GM18520 (cell line): ENCODE measurements around the gene GPRC5C.
A peak's percentile ranks its signal among the peaks of the same experiment; 100 is the strongest.
"Not testable (repeated sequence)": the region's sequence is repeated elsewhere in the genome, so short reads cannot be mapped to it uniquely, and the experiment has no call there.

ENCODE experiments used
- ATAC-seq: cut with Tn5 transposase; IDR thresholded peaks from one replicate; pipeline ENCODE4 v1.9.1; 2021; ENCODE audit not compliant: unreplicated experiment

GPRC5C gene

DNA sequence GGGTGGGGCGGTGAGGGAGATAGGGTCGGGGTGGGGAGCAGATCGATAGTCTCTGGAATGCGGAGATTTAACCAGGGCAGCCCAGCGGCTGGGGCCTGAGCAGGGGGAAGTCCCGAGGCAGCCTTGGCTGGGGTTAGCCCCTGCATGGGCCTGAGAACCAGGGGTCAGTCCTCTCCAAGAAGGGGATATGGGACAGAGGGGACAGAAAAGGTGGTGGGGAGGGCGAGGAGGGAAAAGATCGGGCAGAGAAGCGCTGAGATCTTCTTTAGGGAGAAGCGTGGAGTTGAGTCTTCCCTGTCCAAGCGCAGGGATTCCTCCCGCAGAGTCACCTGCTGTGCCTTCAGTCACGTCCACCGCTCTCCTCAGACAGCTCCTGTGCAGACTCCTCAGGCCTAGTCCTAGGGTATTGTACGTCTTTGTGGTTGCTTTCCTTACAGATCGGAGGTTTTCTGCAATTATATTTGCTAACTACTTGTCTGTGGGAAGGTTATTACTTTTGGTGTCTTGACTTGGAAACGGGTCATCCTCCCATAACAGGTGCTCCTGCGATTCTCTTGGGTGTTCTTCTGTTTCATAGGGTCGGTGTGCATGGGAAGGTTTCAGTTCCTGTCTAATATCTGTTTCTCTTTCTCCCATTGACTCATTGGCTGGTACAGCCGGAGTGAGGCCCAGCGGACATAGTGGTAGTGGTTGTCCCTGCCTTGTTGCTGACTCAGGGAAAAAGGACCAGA is 35.5 kb downstream of the GPRC5C start:
- peak; percentile 77 for ATAC-seq

DNA sequence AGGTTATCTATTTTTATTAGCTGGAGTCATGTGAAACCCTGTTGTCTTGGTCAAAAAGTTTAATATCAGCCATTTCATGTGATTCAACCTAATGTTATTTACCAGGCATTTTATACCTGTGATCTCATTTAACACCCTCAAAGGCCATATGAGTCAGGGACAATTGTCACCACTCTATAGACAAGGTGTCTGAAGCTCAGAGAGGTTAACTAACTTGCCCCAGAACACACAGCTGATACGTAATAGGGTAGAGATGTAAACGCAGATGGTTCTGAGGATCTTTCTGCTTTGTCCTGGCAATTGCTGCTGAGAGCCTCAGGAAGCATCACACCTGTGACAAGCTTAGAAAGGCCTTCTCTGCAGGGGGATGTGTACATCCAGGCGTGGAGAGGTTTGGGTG is 39.5 kb downstream of the GPRC5C start:
- no peak for ATAC-seq

DNA sequence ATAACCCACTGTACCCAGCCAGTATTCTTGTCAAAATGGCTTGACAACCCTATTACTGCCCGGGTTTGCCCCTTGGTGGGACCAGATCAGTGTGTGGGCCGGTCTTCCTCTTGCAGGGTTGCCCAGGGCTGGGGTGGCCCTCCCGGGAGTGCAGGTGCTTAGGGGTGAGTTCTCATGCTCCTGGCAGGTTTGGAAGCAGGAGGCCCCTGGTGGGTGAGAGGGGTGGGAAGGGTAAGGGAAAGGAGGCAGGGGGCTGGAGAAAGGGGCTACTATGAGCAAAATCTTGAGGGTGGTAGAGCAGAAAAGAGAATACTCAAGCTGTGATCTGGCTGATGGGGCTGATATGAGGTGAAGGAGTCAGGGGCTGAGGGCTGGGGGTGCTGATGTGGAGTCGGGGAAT is 41.0 kb downstream of the GPRC5C start:
- no peak for ATAC-seq

DNA sequence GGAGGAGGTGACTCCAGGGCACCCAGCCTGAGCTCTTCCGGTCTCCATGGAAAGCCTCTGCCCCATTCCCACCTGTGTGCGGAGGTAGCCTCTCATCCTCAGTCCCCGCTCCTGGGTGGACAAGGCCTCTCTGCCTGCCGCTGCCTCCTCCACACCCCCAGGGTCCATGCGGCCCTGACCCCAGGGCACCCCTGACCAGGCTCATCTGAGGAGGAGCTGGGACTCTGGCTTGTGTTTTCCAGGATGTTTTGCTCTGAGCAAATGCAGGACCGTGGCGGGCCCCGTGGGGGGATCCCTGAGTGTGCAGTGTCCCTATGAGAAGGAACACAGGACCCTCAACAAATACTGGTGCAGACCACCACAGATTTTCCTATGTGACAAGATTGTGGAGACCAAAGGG is 41.4 kb downstream of the GPRC5C start:
- ATAC-seq: no peak

DNA sequence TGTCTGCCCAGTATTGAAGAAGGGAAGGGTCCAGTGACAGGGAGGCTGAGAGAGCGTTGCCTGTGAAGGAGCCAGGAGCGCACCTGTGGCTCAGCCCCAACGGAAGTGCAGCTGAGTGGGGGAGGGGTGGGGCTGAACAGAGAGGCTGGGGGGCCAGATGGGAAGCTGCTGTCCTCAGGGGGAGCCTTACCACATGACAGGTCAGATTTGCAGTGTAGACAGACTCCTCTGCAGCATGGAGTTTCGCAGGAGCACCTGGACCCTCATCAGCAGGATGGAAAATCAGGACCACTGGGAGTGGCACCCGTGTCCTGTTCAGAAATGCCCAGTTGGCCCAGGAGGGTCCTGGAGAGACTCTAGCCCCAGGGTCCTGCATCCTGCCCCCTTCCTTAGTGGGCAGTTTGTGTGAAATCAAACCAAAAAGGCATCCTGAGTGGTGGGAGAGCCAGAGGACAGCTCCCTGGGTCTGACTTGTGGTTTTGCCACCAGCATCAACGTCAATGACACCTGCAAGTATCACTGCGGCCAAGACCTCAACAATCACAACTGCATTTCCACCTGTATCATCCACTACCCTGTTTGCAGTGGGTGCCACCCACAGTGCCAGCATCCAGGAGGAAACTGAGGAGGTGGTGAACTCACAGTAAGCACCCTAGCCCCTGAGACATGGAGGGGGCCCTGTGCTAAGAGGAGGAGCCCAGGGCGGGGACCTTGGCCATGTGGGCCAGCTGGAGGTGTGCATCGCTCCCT is 42.3 kb downstream of the GPRC5C start:
- no peak for ATAC-seq

DNA sequence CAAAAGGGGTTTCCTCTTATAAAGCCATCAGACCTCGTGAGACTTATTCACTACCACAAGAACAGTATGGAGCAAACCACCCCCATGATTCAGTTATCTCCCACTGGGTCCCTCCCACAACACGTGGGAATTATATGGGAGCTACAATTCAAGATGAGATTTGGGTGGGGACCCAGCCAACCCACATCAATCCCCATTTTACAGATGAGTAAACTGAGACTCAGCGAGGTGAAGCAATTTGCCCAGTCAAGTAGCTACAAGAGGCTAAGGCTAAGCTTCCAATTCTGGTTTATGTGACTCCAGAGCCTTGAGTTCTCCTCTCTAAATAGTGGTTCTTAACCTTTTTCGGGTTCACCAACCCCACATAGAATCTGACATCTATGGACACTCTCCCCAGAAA is 43.3 kb downstream of the GPRC5C start:
- no peak for ATAC-seq

DNA sequence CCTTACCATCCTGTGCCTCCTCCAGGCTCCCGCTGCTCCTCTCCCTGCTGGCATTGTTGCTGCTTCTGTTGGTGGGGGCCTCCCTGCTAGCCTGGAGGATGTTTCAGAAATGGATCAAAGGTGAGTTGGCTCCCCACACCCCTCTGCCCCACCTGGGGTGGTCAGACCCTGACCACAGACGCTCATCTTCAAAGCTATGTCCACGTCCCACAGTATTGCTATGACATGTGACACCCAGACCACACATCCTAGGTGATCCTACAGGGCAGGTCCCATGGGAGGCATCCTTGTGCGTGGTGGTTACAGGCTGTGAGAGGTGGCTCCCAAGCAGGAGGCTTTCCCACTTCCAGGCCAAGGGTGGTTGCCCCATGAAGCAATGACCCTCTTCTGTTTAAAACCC is 45.5 kb downstream of the GPRC5C start:
- ATAC-seq: no peak

DNA sequence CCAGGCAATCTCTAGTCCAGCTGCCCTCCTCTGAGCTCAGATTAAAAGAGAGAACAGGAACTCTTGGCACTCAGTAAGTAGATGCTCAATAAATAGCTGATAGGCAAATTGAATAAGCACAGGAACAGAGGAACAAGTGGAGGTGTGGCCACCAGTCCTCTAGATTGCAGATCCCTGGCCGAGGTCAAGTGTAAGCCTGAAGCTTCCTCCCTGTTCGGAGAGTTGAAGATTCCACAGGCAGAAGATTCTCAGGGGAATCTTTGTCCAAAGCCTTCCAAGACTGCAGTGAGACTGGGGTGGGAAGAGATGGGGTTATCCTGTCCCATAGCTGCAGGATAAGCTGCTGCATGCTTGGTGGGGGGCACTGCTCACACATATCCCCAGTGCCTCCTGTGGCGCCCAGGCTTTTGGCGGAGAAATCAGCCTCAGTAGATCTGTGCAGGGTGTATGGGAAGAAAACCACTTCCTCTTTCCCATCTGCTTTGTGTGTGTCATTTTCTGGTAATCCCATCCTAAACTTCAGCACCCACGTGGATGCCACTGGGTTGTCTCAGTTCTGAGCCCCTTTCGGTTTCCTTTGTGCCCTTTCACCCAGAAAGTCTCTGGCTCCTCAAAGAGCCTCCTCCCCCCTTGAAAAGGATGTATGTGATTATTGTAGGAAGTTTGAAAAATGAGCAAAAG is 46.7 kb downstream of the GPRC5C start:
- no peak for ATAC-seq

DNA sequence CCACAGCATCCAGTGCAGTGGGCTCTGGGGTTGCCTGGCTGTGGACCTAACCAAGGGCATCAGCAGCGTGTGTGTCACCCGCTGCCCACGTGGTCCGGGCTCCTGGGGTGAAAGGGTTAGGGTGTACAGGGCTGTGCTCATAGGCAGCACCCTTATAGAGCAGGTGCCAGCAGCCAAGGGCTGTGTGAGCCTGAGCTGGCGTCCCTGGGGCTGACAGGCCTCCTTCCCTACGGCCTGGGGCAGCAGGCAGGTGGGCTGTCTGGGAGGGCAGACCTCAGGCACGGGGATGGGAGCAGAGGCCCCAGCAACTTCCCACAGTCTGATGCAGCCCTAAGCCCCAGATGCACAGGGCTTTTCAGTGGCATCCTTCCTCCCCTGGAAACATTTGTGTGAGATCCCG is 48.4 kb downstream of the GPRC5C start:
- no peak for ATAC-seq

DNA sequence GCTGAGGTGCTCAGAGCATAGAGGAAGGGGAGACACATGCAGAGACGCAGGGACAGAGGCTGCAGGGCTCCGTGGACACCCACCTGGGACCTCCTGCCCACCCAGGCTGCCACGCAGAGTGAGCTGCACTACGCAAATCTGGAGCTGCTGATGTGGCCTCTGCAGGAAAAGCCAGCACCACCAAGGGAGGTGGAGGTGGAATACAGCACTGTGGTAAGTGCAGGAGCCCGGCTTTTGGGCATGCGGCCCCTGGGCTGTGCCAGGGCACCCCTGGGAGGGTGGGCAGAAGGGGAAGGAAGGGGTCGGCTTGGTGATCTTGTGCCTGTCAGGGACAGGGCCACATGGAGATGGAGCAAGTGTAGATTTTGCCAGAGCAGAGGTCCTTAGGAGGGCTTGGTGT is 49.7 kb downstream of the GPRC5C start:
- ATAC-seq: no peak

DNA sequence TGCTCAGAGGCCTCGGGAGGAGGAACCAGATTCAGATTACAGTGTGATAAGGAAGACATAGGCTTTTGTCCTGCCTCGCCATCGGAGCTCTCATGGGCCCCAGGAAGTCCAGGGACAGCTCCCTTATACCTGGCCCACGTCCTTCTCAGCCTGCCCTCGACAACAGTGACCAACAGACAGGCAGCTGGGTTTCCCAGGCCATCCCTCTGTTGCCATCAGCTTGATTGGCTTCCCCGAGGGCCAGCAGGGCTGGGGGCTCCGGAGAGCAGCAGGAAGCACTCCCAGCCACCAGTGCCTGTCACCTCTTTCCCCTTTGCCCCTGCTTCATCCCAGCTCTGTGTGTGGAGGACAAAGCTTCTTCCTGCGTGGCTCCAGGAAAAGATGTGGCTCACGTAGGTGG is 52.2 kb downstream of the GPRC5C start:
- ATAC-seq: no peak

DNA sequence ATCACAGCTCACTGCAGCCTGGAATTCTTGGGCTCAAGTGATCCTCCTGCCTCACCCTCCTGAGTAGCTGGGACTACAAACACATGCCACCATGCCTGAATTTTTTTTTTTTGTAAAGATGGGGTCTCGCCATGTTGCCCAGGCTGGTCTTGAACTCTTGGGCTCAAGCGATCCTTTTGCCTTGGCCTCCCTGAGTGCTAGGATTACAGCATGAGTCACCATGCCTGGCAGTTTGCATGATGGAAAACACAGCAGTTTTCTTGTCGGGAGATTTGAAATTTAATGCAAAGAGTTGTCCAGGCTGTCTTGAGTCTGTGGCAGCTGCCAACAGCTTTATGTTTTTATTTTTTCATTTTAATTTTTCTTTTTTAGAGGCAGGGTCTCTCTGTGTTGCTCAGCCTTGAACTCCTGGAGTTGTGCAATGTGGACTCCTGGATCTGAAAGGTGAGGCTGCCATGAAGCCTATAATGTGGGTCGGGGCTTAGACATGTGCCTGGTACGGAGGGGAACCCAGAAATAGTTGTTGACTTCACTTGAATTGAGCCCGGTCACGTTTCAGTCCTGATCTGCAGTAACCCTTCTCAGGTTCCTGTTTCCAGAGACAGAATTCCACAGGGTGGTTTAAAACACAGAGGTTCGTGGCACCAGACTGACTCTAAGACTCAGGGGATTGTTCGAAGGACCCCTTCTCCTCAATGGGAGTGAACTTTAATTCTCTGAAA is 53.3 kb downstream of the GPRC5C start:
- no peak for ATAC-seq

DNA sequence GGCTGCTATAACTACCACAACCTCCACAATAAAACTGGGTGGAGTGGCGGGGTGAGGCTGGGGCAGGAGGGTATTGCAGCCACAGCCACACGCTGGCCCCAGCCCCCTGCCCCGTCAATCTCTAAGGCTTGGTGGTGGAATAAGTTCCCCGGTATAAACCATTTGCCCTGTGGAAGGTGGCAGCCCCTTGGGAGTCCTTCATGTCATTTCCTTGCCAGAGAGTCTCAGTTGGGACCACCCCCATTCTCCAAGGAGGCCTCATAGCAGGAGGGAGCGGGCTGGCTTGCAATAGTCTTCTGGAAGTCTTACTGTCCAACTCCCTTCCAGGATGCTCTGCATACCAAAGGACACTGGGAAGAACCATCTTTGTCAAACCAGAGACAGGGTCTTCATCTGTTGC is 54.0 kb downstream of the GPRC5C start:
- ATAC-seq: no peak

DNA sequence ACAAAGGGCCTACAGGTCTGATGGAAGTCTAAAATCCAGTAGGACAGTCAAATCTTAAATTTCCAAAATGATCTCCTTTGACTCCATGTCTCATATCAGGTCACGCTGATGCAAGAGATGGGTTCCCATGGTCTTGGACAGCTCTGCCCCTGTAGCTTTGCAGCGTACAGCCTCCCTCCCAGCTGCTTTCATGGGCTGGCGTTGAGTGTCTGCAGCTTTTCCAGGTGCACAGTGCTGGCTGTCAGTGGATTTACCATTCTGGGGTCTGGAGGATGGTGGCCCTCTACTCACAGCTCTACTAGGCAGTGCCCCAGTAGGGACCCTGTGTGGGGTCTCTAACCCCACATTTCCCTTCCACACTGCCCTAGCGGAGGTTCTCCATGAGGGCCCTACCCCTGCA is 56.4 kb downstream of the GPRC5C start:
- ATAC-seq: not testable (repeated sequence)

DNA sequence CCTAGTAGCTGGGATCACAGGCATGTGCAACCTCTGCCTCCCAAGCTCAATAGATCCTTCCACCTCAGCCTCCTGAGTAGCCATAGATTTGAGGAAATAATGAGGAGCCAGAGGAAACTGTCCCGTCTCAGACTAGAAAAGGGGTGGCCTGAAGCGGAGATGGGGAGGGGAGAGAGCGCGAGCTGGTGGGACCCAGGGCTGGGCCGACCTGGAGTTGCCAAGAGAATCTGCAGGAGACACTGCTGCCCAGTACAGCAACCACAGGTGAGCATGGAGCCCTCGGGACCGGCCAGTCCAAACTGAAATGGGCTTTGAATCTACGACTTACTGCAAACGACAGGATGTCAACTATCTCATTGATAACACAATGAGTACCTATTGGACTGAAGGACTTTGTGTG is 58.8 kb downstream of the GPRC5C start:
- no peak for ATAC-seq

DNA sequence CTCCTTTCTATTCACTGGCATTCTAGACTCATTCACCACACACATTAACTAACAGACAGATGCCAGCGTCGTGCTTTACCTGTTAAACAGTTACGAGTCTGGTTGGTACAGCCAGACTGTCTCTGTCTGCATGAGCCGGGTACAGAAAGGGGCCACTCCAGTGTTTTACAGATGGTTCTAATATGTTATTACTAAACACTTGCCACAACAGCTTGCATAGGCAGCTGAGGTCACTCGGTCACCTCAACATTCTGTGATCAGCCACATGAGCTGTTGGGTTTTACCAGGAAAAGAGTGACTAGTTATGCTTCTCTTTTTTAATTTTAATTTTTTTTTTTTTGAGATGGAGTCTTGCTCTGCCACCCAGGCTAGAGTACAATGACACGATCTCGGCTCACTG is 59.7 kb downstream of the GPRC5C start:
- ATAC-seq: no peak

DNA sequence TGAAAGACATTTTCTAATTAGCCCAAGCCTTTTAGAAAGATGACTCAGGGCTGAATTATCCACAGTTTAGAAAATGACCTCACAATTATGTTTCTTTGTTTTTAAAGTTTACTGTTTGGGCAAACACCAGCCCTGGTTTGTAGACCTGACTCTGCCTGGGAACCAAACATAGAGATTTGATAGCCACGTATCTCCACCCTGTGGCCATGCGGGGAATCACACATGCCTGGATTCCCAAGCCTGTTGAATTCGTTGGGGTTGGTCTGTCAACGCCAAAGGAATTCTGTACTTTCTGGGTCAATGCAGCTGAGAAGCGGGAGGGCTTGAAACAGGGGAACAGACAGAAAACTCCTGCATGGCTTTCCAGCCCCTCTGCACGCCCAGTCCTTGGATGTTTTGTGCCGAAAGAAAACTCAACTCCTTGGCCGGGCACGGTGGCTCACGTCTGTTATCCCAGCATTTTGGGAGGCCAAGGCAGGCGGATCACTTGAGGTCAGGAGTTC is 61.5 kb downstream of the GPRC5C start:
- peak; percentile 52 for ATAC-seq
